K562 (cell line): Measurements from ENCODE around the gene CYB5R2. TPM values are rescaled to one million over a fixed set of nuclear protein-coding genes. Genes with fewer than 3 reads are reported as not detected.

Experiments used
- ATAC-seq: fragments of 200-7000 bp; cut with Tn5 transposase; 3 replicates; pipeline ENCODE4 v1.9.1; 2020; ENCODE audit warnings: moderate library complexity
- BruUV-seq: library from RNA; stranded (reverse); fragments of 400-500 nt; replicated peaks from 2 replicates; lab custom pipeline; 2021; lab: Mats Ljungman, UMichigan
- CTCF ChIA-PET: fragments of 300-600 bp; formaldehyde crosslinking; extraction: SDS; loops from one replicate; lab custom pipeline; 2021; ENCODE audit warnings: low intra/inter-chr PET ratio; lab: Yijun Ruan, JAX
- POLR2A ChIA-PET: fragments of 300-600, 350-650 bp; sonication (Branson Sonifier 250); formaldehyde crosslinking; extraction: SDS; loops from one replicate; lab custom pipeline; 2021; ENCODE audit warnings: antibody characterized with exemption, inconsistent platforms; lab: Yijun Ruan, JAX
- DNase-seq, 4 experiments: peaks; one replicate each; pipeline versions ENCODE4 v3.0.0 to v3.0.0-alpha.2; 2011 to 2018; ENCODE audit warnings: low spot score in 3 of 4, mixed read lengths in 3 of 4; ENCODE audit errors: extremely low read depth in 1 of 4
- FAIRE-seq: peaks from 2 replicates; lab custom pipeline; 2011; peaks lifted over from hg19 to GRCh38; lab: Jason Lieb, UNC
- H2AFZ ChIP-seq: 2 replicates; pipeline ENCODE4 v1.6.0; 2011; ENCODE audit warnings: low read depth, low read length, control low read depth, inconsistent platforms
- H3K27ac ChIP-seq: fragments of 200-600 bp; 3 replicates; pipeline ENCODE4 v1.8.0; 2011; ENCODE audit warnings: low read depth, mild to moderate bottlenecking, control low read depth, inconsistent platforms, low read length, moderate library complexity, mixed read lengths; ENCODE audit errors: extremely low read depth
- H3K27me3 ChIP-seq, 2 experiments: fragments of 300-600 bp in 1 of 2; 2 replicates in 1 of 2; 3 replicates in 1 of 2; pipeline versions ENCODE4 v1.6.0 to v1.8.0; 2011; ENCODE audit warnings: inconsistent platforms in 2 of 2, low read length in 2 of 2, mild to moderate bottlenecking in 1 of 2, mixed read lengths in 1 of 2, moderate library complexity in 1 of 2; ENCODE audit not compliant: control insufficient read depth in 2 of 2, insufficient read depth in 2 of 2
- H3K36me3 ChIP-seq: fragments of 300-600 bp; 3 replicates; pipeline ENCODE4 v1.8.0; 2011; ENCODE audit warnings: mild to moderate bottlenecking, low read length, inconsistent platforms; ENCODE audit not compliant: control insufficient read depth, insufficient read depth
- H3K4me1 ChIP-seq, 2 experiments: fragments of 200-600 bp in 1 of 2; replicated peaks in 1 of 2; 2 replicates in 1 of 2; 3 replicates in 1 of 2; pipeline versions ENCODE4 v1.5.1 to v1.8.0; 2011; ENCODE audit warnings: inconsistent platforms in 2 of 2, low read length in 2 of 2, mild to moderate bottlenecking in 1 of 2, mixed read lengths in 1 of 2, moderate library complexity in 1 of 2; ENCODE audit not compliant: control insufficient read depth in 2 of 2, insufficient read depth in 2 of 2
- H3K4me2 ChIP-seq: 2 replicates; pipeline ENCODE4 v1.6.1; 2011; ENCODE audit warnings: low read length, control low read depth, inconsistent platforms, mixed read lengths; ENCODE audit not compliant: insufficient read depth
- H3K4me3 ChIP-seq: fragments of 200-600 bp; sonication (generic), shearing (Covaris generic); 2 replicates; pipeline ENCODE4 v1.5.1; 2016; ENCODE audit warnings: control low read depth, inconsistent platforms
- H3K79me2 ChIP-seq: fragments of 200-600 bp; 3 replicates; pipeline ENCODE4 v1.8.0; 2011; ENCODE audit warnings: low read length, inconsistent platforms; ENCODE audit not compliant: control insufficient read depth, insufficient read depth
- H3K9ac ChIP-seq, 2 experiments: 2 replicates each; pipeline versions ENCODE4 v1.6.0 to v1.6.1; 2011; ENCODE audit warnings: low read depth in 2 of 2, low read length in 2 of 2, control low read depth in 1 of 2, inconsistent platforms in 1 of 2, mild to moderate bottlenecking in 1 of 2, mixed read lengths in 1 of 2; ENCODE audit not compliant: insufficient read depth in 1 of 2
- H3K9me1 ChIP-seq: one replicate; pipeline ENCODE4 v1.6.0; 2011; ENCODE audit warnings: inconsistent platforms, mild to moderate bottlenecking, low read length, moderate library complexity; ENCODE audit not compliant: control insufficient read depth, insufficient read depth
- H3K9me3 ChIP-seq: replicated peaks from 2 replicates; pipeline ENCODE4 v1.5.1; 2011; ENCODE audit warnings: low read depth, low read length, inconsistent platforms; ENCODE audit not compliant: control insufficient read depth, insufficient read depth
- H4K20me1 ChIP-seq: replicated peaks from 2 replicates; pipeline ENCODE4 v1.6.1; 2011; ENCODE audit warnings: low read length, inconsistent platforms, mixed read lengths; ENCODE audit not compliant: control insufficient read depth, insufficient read depth
- E2F8 ChIP-seq: fragments of 450-650 bp; IDR thresholded peaks from 2 replicates; pipeline ENCODE4 v1.7.1; 2018; ENCODE audit warnings: mild to moderate bottlenecking, low read depth; ENCODE audit not compliant: partially characterized antibody
- ILF3 ChIP-seq: fragments of 450-650 bp; IDR thresholded peaks from 2 replicates; pipeline ENCODE4 v1.6.1; 2018; ENCODE audit warnings: antibody characterized with exemption, mild to moderate bottlenecking, moderate library complexity, borderline replicate concordance
- USF1 ChIP-seq: sonication (generic); formaldehyde crosslinking; IDR thresholded peaks from 2 replicates; pipeline ENCODE4 v1.9.0; 2022; ENCODE audit warnings: mild to moderate bottlenecking, missing genetic modification reagents
- WGBS: fragments of 100-300 bp; shearing (Covaris generic); methylation state at CpG from one replicate; pipeline ENCODE4 v1.1.6; 2016; ENCODE audit warnings: low coverage, mixed read lengths; ENCODE audit not compliant: insufficient coverage; ENCODE audit errors: missing lambda C conversion rate; 5-methylcytosine and 5-hydroxymethylcytosine counted together
- in situ Hi-C: fragments of 300-500 bp; cut with MboI; formaldehyde crosslinking; loops from 4 replicates; pipeline ENCODE4 v1.15.0; 2018; ENCODE audit warnings: inconsistent platforms, mixed read lengths
- intact Hi-C: fragments of 100-400 bp; cut with micrococcal nuclease; formaldehyde crosslinking; loops from 2 replicates; pipeline ENCODE4 v1.14.2; 2022
- polyA plus RNA-seq, 8 experiments: library from polyadenylated mRNA; depleted of rRNA in 4 of 8; stranded (reverse) in 5 of 8; unstranded in 3 of 8; fragments of >200 nt; fragmentation: Nextera tagmentation in 2 of 8; fragmentation: Illumina TruSeq in 1 of 8; extraction: Ambion mirVana in 2 of 8; extraction: Trizol in 1 of 8; gene quantifications; 2 replicates each; pipeline versions ENCODE4 v1.2.1 to v1.2.3, GENCODE V29; 2011 to 2014; ENCODE audit warnings: inconsistent platforms in 1 of 8, missing spikeins in 1 of 8
- total RNA-seq, 7 experiments: library from RNA; depleted of rRNA in 6 of 7; stranded (reverse); fragments of >200 nt in 6 of 7; fragmentation: Illumina TruSeq in 2 of 7; extraction: Trizol in 2 of 7; gene quantifications; 2 replicates each; pipeline versions ENCODE4 v1.2.1 to v1.2.3, GENCODE V29; 2011 to 2021; ENCODE audit warnings: low replicate concordance in 1 of 7

The CYB5R2 gene
- total and polyA plus RNA-seq, 9 of the 15 experiments (the other 6 are each of a cell fraction or from before 2014, with no cell fraction given) = 8.2 to 28.7 (median 13.6) TPM

- Histone ChIP-seq H3K27ac (no peak overlapping the region), H3K9me1 (no peaks in the 10 kb centered on the region), H3K27me3 (peaks cover 0 to 24% of the 10 kb centered on the region in 2 experiments; a peak in 2 of 5 replicates), H3K9me3 (no peaks in the 10 kb centered on the region), H3K4me3 (no peak overlapping the region), H4K20me1 (no peaks in the 10 kb centered on the region; the same call in 1 of the 2 replicates), H3K4me1 (peaks cover 9 to 10% of the 10 kb centered on the region in 2 experiments; a peak in 3 of 5 replicates), H2AFZ (no peak overlapping the region), H3K36me3 (no peaks in the 10 kb centered on the region), H3K79me2 (no peaks in the 10 kb centered on the region), H3K4me2 (no peak overlapping the region), H3K9ac (no peak overlapping the region)
- no TSS peak for BruUV-seq
- in situ Hi-C loops (loop anchor here (25.0 kb wide), 1 partner anchor 568 kb away; the partner anchor contains the start of gene RBMXL2), intact Hi-C loops (loop anchor here (2.0 kb wide), 1 partner anchor 557 kb away; no protein-coding TSS in a partner anchor)
- ATAC-seq = no peak
- TF ChIP-seq ILF3 (no peak), USF1 (CRISPR knock-in tag) (no peak), E2F8 (no peak)
- ChIA-PET CTCF (no interaction called here), POLR2A (no interaction called here)
- WGBS = 10% methylated on average over 14 of the region's 14 CpGs
- no peak for FAIRE-seq
- DNase-seq = no peak
Measured at GRCh38 chr11:7655253-7656217, 17.8 kb downstream of the CYB5R2 start.
